ENCODE results near the gene HGS. TPM values are rescaled to one million over a fixed set of nuclear protein-coding genes. Genes with fewer than 3 reads are reported as not detected.

The HGS gene
- total RNA-seq, 2 donors from 2014 or later, result 114 to 130 TPM

DNA sequence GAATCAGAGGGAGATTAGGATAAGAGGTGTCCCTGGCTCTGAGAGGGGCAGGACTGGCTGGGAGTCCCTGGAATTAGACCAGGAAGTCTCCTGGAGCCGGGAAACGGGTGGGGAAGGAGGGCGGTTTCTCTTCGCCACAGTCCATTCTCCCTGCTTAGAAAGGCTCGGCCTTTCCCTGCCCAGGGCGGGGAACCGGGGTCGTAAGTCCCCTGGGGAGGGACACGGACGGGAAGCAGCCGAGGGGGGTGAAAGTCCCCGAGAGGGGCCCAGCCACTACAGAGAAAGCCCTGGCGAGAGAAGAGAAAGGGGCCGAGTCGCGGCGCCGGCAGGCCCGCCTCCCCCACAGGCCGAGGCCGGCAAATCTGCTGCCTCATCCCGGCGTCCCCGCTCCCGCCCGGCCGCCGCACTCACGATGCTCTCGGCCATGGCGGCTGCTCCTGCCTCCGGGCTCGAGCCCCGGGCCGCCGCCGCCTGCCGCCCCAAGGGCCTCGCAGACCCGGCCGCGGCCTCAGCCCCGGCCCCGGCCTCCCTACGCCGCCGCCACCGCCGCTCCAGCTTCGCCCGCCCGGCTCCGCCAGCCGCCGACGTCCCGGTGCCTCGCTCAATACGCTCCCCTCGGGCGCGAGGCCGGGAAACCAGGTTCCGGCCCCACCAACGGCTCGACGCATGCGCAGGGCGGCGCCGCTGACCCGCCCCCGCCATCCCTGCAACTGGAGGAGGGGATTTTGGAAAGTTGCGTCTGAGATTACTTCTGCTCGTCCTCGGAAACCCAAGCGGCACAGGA, 47.1 kb upstream of the HGS start, which contains the start of the genes NPLOC4 and TSPAN10:
NPLOC4 (minus strand) TSS at position 608 of the 784 bp plus-strand sequence; CDS start at position 426, 182 bp downstream.
TSPAN10 (plus strand) TSS at position 692 of the 784 bp plus-strand sequence. CDS start 5,217 bp downstream, outside the sequence.
- Mint-ChIP-seq H3K4me1 (peaks cover 5% of the 10 kb centered on the region), H3K36me3 (ENCODE audit: low read depth) (peaks cover 17% of the 10 kb centered on the region), H3K9me3 (no peaks in the 10 kb centered on the region), H3K4me3 (peak within 1 kb of the TSS; percentile 88), H3K27ac (peak within 1 kb of the TSS; percentile 99), H3K27me3 (ENCODE audit: insufficient read depth) (no peaks in the 10 kb centered on the region)
- Histone ChIP-seq H3K4me1 (ENCODE audit: control insufficient read depth, insufficient read depth, low read length) (no peaks in the 10 kb centered on the region), H3K36me3 (ENCODE audit: control insufficient read depth, insufficient read depth, low read length) (peaks cover 16% of the 10 kb centered on the region), H3K9me3 (ENCODE audit: control insufficient read depth, low read length) (no peaks in the 10 kb centered on the region), H3K9ac (ENCODE audit: extremely low read depth, low read length, poor library complexity, severe bottlenecking) (peak within 1 kb of the TSS; percentile 92), H3K4me3 (ENCODE audit: low read length) (peak within 1 kb of the TSS; percentile 99), H3K27me3 (ENCODE audit: control insufficient read depth, insufficient read depth, low read length, poor library complexity, severe bottlenecking) (no peaks in the 10 kb centered on the region), H3K27ac (ENCODE audit: low read depth, low read length) (peak within 1 kb of the TSS; percentile 83)
- 0% methylated on average over 38 to 77 of the region's 77 CpGs for WGBS, 2 experiments (ENCODE audit: insufficient coverage in 1 of 2, insufficient read length in 1 of 2)
- no peak for TF ChIP-seq CTCF (conservative IDR thresholded peaks at IDR 0.05)
- DNase-seq, result peak; percentile 98

DNA sequence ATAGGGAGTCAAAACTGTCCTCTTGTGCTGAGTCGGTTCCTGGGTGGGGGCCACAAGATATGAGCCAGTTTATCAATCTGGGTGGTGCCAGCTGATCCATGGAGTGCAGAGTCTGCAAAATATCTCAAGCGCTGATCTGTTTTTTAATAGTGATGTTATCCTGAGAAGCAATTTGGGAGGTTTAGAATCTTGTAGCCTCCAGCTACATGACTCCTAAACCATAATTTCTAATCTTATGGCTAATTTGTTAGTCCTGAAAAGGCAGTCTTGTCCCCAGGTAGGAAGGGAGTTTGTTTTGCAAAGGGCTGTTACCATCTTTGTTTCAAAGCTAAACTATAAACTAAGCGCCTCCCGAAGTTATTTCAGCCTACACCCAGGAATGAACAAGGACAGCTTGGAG, 45.1 kb upstream of the HGS start:
- H3K4me1 ChIP-seq (ENCODE audit: control insufficient read depth, insufficient read depth, low read length), result no peaks in the 10 kb centered on the region
- no peaks in the 10 kb centered on the region for H3K27me3 Mint-ChIP-seq (ENCODE audit: insufficient read depth)
- H3K27ac Mint-ChIP-seq, result no peak overlapping the region
- no peak for TF ChIP-seq CTCF (conservative IDR thresholded peaks at IDR 0.05)
- no peak overlapping the region for H3K9ac ChIP-seq (ENCODE audit: extremely low read depth, low read length, poor library complexity, severe bottlenecking)
- 98 to 100% methylated on average over 1 to 4 of the region's 4 CpGs for WGBS, 2 experiments (ENCODE audit: insufficient coverage in 1 of 2, insufficient read length in 1 of 2)
- peaks cover 7% of the 10 kb centered on the region for H3K36me3 Mint-ChIP-seq (ENCODE audit: low read depth)
- no peak overlapping the region for H3K4me3 Mint-ChIP-seq
- no peaks in the 10 kb centered on the region for H3K27me3 ChIP-seq (ENCODE audit: control insufficient read depth, insufficient read depth, low read length, poor library complexity, severe bottlenecking)
- no peak for DNase-seq
- no peaks in the 10 kb centered on the region for H3K9me3 ChIP-seq (ENCODE audit: control insufficient read depth, low read length)
- no peak overlapping the region for H3K4me3 ChIP-seq (ENCODE audit: low read length)
- peaks cover 5% of the 10 kb centered on the region for H3K4me1 Mint-ChIP-seq
- no peaks in the 10 kb centered on the region for H3K9me3 Mint-ChIP-seq
- peaks cover 6% of the 10 kb centered on the region for H3K36me3 ChIP-seq (ENCODE audit: control insufficient read depth, insufficient read depth, low read length)
- H3K27ac ChIP-seq (ENCODE audit: low read depth, low read length), result no peak overlapping the region

DNA sequence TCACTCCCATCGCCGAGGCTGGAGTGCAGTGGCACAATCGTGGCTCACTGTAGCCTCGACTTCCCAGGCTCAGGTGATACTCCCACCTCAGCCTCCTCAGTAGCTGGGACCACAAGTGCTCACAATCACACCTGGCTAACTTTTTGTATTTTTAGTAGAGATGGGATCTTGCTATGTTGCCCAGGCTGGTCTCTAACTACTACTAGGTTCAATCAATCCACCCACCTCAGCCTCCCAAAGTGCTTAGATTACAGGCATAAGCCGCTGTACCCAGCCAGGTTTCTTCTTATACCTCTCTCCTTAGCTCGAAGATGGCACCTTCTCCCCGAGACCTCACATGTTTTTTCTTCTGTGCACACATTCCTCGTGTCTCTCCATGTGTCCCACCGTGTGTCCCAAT, 43.8 kb upstream of the HGS start:
- H3K4me1 Mint-ChIP-seq, result peaks cover 5% of the 10 kb centered on the region
- no peaks in the 10 kb centered on the region for H3K9me3 ChIP-seq (ENCODE audit: control insufficient read depth, low read length)

More for the DNA sequence above, 43.8 kb upstream of the HGS start:
- no peak for TF ChIP-seq CTCF (conservative IDR thresholded peaks at IDR 0.05)
- WGBS, 2 experiments (ENCODE audit: insufficient coverage in 1 of 2, insufficient read length in 1 of 2), result 91 to 96% methylated on average over 8 to 9 of the region's 9 CpGs
- H3K27ac Mint-ChIP-seq, result no peak overlapping the region
- H3K27ac ChIP-seq (ENCODE audit: low read depth, low read length), result no peak overlapping the region
- no peak overlapping the region for H3K4me3 ChIP-seq (ENCODE audit: low read length)
- H3K36me3 Mint-ChIP-seq (ENCODE audit: low read depth), result peaks cover 2% of the 10 kb centered on the region
- H3K27me3 ChIP-seq (ENCODE audit: control insufficient read depth, insufficient read depth, low read length, poor library complexity, severe bottlenecking), result no peaks in the 10 kb centered on the region
- no peak for DNase-seq
- no peaks in the 10 kb centered on the region for H3K9me3 Mint-ChIP-seq
- H3K9ac ChIP-seq (ENCODE audit: extremely low read depth, low read length, poor library complexity, severe bottlenecking), result no peak overlapping the region
- H3K27me3 Mint-ChIP-seq (ENCODE audit: insufficient read depth), result no peaks in the 10 kb centered on the region
- no peaks in the 10 kb centered on the region for H3K4me1 ChIP-seq (ENCODE audit: control insufficient read depth, insufficient read depth, low read length)
- H3K36me3 ChIP-seq (ENCODE audit: control insufficient read depth, insufficient read depth, low read length), result peaks cover 3% of the 10 kb centered on the region
- no peak overlapping the region for H3K4me3 Mint-ChIP-seq
